ENCODE results near the gene KRT80.

The KRT80 gene

DNA sequence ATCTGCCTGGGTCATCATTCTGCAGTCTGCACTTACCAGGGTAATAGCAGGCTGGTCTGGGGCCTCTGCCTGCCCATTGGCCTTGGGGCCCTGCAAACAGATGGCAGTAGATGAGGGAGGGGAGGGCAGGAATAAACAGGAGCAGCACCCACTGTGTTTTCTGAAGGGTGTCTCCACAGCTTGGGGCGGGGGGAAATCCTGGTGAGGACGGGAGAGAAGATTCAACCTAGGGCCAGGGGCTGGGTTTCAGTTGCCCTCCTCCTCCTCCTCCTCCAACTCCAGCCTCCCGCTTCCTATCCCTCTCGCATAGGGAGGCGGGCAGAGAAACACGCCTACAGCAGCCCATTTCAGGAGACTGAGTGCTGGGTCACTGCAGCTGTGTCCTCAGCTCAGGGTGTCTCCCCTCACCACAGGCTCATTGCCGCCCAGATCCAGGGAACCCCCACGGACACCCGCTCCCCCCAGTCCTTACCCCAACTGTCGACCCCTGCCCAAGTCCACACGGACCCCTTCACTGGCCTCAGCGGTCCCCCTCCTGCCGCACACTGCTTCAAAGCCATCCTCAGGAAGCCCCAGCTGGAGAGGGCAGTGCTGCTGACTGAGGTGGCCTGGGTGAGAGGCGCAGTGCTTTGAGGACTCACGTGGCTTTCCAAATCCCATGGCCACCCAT lies 9.1 kb upstream of the KRT80 start:
- Histone ChIP-seq H3K9me3 (no peaks in the 10 kb centered on the region), H3K27me3 (no peaks in the 10 kb centered on the region), H3K36me3 (no peaks in the 10 kb centered on the region), H3K4me1 (peaks cover 53% of the 10 kb centered on the region), H3K4me3 (ENCODE audit: low read depth, low read length) (no peak overlapping the region)
- TF ChIP-seq, protein P1, sequence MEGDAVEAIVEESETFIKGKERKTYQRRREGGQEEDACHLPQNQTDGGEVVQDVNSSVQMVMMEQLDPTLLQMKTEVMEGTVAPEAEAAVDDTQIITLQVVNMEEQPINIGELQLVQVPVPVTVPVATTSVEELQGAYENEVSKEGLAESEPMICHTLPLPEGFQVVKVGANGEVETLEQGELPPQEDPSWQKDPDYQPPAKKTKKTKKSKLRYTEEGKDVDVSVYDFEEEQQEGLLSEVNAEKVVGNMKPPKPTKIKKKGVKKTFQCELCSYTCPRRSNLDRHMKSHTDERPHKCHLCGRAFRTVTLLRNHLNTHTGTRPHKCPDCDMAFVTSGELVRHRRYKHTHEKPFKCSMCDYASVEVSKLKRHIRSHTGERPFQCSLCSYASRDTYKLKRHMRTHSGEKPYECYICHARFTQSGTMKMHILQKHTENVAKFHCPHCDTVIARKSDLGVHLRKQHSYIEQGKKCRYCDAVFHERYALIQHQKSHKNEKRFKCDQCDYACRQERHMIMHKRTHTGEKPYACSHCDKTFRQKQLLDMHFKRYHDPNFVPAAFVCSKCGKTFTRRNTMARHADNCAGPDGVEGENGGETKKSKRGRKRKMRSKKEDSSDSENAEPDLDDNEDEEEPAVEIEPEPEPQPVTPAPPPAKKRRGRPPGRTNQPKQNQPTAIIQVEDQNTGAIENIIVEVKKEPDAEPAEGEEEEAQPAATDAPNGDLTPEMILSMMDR (IDR thresholded peaks at IDR 0.05; ENCODE audit: low read depth, low read length): no peak
- peak; percentile 82 for DNase-seq

DNA sequence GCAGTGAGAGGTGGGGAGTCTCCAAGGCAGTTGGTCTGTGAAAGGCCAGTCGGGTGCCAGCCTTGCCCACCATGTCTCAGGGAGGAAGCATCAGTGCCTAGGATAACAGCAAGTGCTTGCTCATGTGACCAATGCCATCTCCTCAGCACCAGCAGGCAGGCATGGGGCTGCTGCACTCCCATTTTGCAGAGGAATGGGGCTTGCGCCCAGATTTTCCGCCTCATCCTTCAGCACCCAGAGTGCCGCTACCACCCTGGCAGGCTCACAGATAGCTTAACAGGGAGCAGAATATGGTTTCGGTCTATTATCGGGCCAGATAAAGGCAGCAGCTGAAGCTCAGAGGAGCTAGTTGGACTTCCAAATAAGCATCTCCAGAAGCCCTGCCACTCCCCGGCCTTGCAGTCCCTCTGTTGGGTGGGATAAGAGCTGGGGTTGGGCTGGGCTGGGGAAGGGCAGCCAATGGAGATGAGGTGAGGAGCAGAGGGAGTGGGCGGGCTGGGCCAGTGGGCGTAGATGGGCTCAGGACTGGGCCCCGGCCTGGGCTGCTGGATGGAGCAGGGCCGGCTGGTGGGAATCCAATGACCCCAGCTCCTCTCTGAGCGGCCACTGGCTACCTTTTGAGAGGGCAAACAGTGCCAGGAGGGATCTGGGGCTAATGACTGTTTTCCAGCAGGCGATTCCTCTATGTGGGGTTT lies 8.4 kb upstream of the KRT80 start:
- H3K27me3 ChIP-seq: no peaks in the 10 kb centered on the region
- H3K9me3 ChIP-seq: no peaks in the 10 kb centered on the region
- TF ChIP-seq, protein P1 (IDR thresholded peaks at IDR 0.05; ENCODE audit: low read depth, low read length): no peak
- no peaks in the 10 kb centered on the region for H3K36me3 ChIP-seq
- H3K4me3 ChIP-seq (ENCODE audit: low read depth, low read length): peak overlapping the region; percentile 15
- peak; percentile 92 for DNase-seq
- peaks cover 52% of the 10 kb centered on the region for H3K4me1 ChIP-seq

DNA sequence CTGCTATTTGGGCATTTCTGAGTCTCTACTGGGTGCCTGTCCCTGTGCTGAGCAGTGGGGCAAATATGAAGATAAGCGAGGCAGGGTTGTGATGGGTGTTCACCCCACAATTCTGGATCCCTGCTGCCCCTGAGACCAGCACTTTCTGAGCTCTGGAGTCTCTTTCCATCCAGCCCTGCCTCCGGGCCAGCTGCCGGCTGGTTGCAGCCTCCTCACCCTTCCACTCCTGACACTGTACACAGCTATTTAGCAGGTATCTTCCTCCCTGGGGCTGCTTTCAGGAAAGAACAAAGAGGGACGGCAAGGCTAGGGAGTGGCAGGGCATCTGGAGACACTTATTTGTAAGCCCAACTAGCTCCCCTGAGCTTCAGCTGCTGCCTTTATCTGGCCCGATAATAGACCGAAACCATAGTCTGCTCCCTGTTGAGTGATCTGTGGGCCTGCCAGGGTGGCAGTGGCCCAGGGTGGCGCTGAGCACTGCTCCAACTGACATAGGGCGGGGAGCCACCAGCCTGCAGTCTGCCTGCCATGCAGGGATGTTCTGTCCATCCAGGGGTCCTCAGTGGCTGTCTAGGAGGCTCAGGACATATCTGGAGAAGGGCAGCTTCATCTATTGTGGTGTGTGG lies 7.6 kb upstream of the KRT80 start:
- H3K4me1 ChIP-seq: peaks cover 54% of the 10 kb centered on the region
- H3K27me3 ChIP-seq: no peaks in the 10 kb centered on the region

DNA sequence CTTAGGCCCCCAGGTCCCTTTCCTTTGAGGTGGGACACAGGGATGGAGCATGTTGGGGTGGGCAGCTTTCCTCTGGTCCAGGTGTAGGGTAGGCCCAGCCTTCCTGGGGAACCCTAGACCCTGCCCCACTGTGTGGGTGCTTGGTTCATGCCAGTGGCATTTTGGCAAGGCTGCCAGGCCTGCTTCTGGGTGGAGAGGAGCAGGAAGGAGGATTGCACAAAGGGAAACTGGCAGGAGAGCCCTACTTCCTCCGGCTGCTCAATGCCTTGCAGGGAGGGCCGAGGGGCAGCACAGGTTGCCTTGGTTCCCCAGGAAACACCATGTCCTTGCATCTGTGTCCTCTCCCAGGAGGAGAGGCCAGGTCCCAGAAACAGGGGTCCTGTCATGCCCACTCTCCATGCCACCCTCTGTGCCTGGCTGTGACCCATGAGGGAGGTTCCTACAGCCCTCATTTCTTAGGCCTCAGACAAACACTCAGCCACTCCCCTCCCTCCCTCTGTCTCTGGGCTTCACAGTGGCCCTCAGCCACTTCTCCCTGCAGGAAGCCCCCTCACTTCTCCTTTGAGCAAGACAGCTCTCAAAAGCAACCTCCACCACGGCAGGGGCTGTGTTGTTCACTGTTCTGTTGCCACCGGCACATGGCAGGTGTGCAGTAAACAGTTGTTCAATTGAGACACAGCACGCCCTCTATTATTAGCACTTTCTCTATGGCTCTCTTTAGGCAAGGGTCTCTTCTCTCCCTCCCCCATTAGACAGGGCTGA lies 6.8 kb upstream of the KRT80 start:
- Histone ChIP-seq H3K4me1 (peaks cover 54% of the 10 kb centered on the region), H3K9me3 (no peaks in the 10 kb centered on the region), H3K4me3 (ENCODE audit: low read depth, low read length) (no peak overlapping the region), H3K27me3 (no peaks in the 10 kb centered on the region), H3K36me3 (no peaks in the 10 kb centered on the region)
- TF ChIP-seq, protein P1 (IDR thresholded peaks at IDR 0.05; ENCODE audit: low read depth, low read length): no peak
- no peak for DNase-seq

More for the DNA sequence above, 7.6 kb upstream of the KRT80 start:
- peak overlapping the region; percentile 15; the same call in 1 of the 2 replicates for H3K4me3 ChIP-seq (ENCODE audit: low read depth, low read length)
- no peaks in the 10 kb centered on the region for H3K36me3 ChIP-seq
- TF ChIP-seq, protein P1 (IDR thresholded peaks at IDR 0.05; ENCODE audit: low read depth, low read length): no peak
- peak; percentile 66 for DNase-seq
- H3K9me3 ChIP-seq: no peaks in the 10 kb centered on the region

DNA sequence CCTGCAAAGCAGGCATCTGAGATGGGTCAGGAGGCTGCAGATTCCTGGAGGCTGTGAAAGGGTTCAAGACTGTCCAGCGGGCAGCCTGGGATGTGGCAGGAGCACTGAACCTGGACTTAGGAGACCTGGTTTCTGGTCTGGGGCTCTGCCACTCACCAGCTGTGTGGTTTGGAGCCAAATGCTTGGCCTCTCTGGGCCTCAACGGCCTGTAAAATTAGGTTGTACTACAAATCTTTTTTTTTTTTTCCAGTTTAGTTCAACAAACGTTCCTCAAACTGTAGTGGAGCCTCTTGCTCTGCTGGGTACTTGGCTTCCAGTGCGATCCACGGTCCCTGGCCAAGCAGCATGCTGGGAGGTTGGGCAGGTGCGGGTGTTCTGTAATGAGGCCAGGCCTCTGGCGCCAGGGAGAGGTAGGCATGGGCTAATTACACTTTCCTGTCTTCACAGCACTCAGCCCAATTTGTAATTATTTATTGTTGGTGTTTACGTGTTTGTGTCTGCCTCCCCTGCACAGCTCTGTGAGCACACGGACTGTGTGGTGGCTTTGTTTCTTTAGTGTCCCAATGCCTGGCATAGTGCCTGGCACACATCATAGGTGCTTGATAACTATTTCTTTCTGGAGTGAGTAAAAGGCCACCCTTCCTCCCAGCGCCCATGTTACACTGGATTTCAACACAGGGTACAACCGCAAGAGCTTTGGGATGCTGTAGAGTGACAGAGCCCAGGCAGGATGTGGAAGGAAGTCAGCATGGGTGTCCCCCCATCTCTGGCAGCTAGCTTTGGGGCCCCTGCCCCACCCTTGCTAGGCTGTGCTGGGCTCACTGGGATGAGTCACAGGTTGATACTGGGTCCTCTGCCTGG lies 5.8 kb upstream of the KRT80 start:
- TF ChIP-seq, protein P1 (IDR thresholded peaks at IDR 0.05; ENCODE audit: low read depth, low read length): no peak
- no peaks in the 10 kb centered on the region for H3K9me3 ChIP-seq
- no peaks in the 10 kb centered on the region for H3K36me3 ChIP-seq
- peaks cover 53% of the 10 kb centered on the region for H3K4me1 ChIP-seq
- no peak overlapping the region for H3K4me3 ChIP-seq (ENCODE audit: low read depth, low read length)
- no peaks in the 10 kb centered on the region for H3K27me3 ChIP-seq
- DNase-seq: no peak

Data from BE2C (cell line).